GM10847 (cell line): ENCODE measurements around the gene HHATL.

Source experiments
- POLR2A ChIP-seq: IDR thresholded peaks from 2 replicates; pipeline ENCODE4 v1.6.1; 2011; ENCODE audit not compliant: insufficient read length; ENCODE audit errors: extremely low read depth

Gene HHATL

GRCh38 chr3:42686832-42687650 lies 15.6 kb downstream of the HHATL start:
- no peak for TF ChIP-seq POLR2A

- TF ChIP-seq POLR2A: no peak
Observed at GRCh38 chr3:42685891-42686820, 16.4 kb downstream of the HHATL start.

GRCh38 chr3:42685363-42685881 lies 17.2 kb downstream of the HHATL start, which contains the start of gene KLHL40:
TSS of gene KLHL40 (plus strand) at chr3:42685537. CDS start at chr3:42685619, 82 bp downstream.
- no peak for TF ChIP-seq POLR2A

- no peak for TF ChIP-seq POLR2A
Observed at GRCh38 chr3:42684632-42685362, 17.8 kb downstream of the HHATL start.

GRCh38 chr3:42683875-42684598 lies 18.6 kb downstream of the HHATL start:
- TF ChIP-seq POLR2A: no peak

- no peak for TF ChIP-seq POLR2A
Observed at GRCh38 chr3:42682301-42683070, 20.1 kb downstream of the HHATL start.

- no peak for TF ChIP-seq POLR2A
Observed at GRCh38 chr3:42681361-42682038, 21.1 kb downstream of the HHATL start.

GRCh38 chr3:42680806-42681205 lies 21.8 kb downstream of the HHATL start:
- TF ChIP-seq POLR2A: no peak

GRCh38 chr3:42680271-42680670 lies 22.3 kb downstream of the HHATL start:
- no peak for TF ChIP-seq POLR2A

GRCh38 chr3:42678447-42678846 lies 24.2 kb downstream of the HHATL start:
- no peak for TF ChIP-seq POLR2A

GRCh38 chr3:42675909-42676308 lies 26.7 kb downstream of the HHATL start:
- no peak for TF ChIP-seq POLR2A

GRCh38 chr3:42674146-42674545 lies 28.5 kb downstream of the HHATL start:
- TF ChIP-seq POLR2A: no peak

GRCh38 chr3:42673082-42673481 lies 29.5 kb downstream of the HHATL start:
- TF ChIP-seq POLR2A: no peak

- TF ChIP-seq POLR2A: no peak
Observed at GRCh38 chr3:42672515-42672914, 30.1 kb downstream of the HHATL start.

GRCh38 chr3:42670670-42671069 lies 31.9 kb downstream of the HHATL start:
- no peak for TF ChIP-seq POLR2A
